Heart left ventricle (tissue), 13 donors: ENCODE measurements around the gene SIVA1.

Experiments
- CTCF ChIP-seq, 12 donors: fragments of 200-600 bp; sonication (generic) in 4 of 12; IDR thresholded peaks; one replicate each; pipeline versions ENCODE4 v1.5.0 to v1.8.0; 2018 to 2022; ENCODE audit warnings: antibody characterized with exemption in 12 of 12, mild to moderate bottlenecking in 5 of 12
- POLR2A ChIP-seq, 2 donors: fragments of 450-650 bp; IDR thresholded peaks; one replicate each; pipeline ENCODE4 v1.6.1; 2017; ENCODE audit warnings: antibody characterized with exemption in 2 of 2, mild to moderate bottlenecking in 2 of 2, moderate library complexity in 2 of 2
- donor health status: ischemic (EF 13 %, LVEDD 7.1; RV severe dilation, severe dysfunction).
- donor health status: DM: no; HTN: yes; CAD: no.
- donor health status: DM: no; HTN: no; CAD: no.
- donor health status: ischemic (EF 25% LVEDD 6.9; RV normal size, moderate dysfunction).
- donor health status: ischemic (EF 25% LVEDD 5.7; RV mildly dilated, moderate dysfunction).
- donor health status: ischemic (EF 35%, LVEDD 5.7; RV mildly dilated, moderate dysfunction).
- donor health status: nonischemic (EF 11% LVEDD 7.7; RV severe dilation, severe dysfunction).
- donor health status: DM: yes; HTN: yes; CAD: no.
- donor health status: PGD.
- donor health status: ischemic (EF 29% LVEDD 5.4; RV normal size, mild dysfunction).
- donor health status: nonischemic (EF 23%, LVEDD 6.1; RV moderate dilation, normal function).

- TF ChIP-seq POLR2A (IDR thresholded peaks at IDR 0.05) (no peak), CTCF (IDR thresholded peaks at IDR 0.05) (no peak)
Observed at GRCh38 chr14:104754213-104754851, 1.4 kb downstream of the SIVA1 start.
